ENCODE results near the gene MAG.

GRCh38 chr19:35294859-35295791, 3.2 kb downstream of the MAG start:
- no peak for TF ChIP-seq CTCF (IDR thresholded peaks at IDR 0.05)
- no peak for TF ChIP-seq POLR2A (IDR thresholded peaks at IDR 0.05)

Data from thyroid gland (tissue), 4 donors.